GM12878 (cell line): ENCODE results near the gene EDN2.

Experiments
- TF ChIP-seq, protein P1 (sequence below), 3 experiments: IDR thresholded peaks in 2 of 3; conservative IDR thresholded peaks in 1 of 3; 2 replicates each; pipeline ENCODE4 v1.5.1; 2011; ENCODE audit warnings: low read depth in 3 of 3, low read length in 3 of 3, mild to moderate bottlenecking in 3 of 3, control low read depth in 2 of 3, moderate library complexity in 2 of 3, inconsistent platforms in 1 of 3, mixed read lengths in 1 of 3; ENCODE audit not compliant: control insufficient read depth in 2 of 3, insufficient read depth in 1 of 3; ENCODE audit errors: extremely low read depth in 1 of 3
- TF ChIP-seq, protein P2 (sequence below): IDR thresholded peaks from 2 replicates; pipeline ENCODE4 v1.6.1; 2012; ENCODE audit warnings: low read depth, low read length, improper control_type of control experiment

DNA sequence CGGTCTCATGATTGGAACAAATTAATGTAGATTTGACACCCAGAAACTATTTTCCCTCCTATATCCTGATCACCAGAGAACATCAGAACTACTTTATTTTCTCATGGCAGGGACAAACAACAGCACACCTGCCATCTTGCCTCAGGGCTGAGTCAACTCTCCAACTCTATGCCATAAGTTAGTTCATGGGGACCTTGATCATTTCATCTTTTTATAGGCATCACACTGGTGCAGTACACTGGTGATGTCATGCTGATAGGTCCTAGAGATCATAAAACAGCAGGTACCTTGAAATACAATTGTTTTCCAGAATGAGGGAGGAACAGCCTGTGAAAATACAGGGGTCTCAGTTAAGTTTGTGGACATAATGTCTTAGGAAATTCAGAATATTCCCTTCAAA is 45.8 kb downstream of the EDN2 start:
- TF ChIP-seq, protein P1, sequence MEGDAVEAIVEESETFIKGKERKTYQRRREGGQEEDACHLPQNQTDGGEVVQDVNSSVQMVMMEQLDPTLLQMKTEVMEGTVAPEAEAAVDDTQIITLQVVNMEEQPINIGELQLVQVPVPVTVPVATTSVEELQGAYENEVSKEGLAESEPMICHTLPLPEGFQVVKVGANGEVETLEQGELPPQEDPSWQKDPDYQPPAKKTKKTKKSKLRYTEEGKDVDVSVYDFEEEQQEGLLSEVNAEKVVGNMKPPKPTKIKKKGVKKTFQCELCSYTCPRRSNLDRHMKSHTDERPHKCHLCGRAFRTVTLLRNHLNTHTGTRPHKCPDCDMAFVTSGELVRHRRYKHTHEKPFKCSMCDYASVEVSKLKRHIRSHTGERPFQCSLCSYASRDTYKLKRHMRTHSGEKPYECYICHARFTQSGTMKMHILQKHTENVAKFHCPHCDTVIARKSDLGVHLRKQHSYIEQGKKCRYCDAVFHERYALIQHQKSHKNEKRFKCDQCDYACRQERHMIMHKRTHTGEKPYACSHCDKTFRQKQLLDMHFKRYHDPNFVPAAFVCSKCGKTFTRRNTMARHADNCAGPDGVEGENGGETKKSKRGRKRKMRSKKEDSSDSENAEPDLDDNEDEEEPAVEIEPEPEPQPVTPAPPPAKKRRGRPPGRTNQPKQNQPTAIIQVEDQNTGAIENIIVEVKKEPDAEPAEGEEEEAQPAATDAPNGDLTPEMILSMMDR (IDR thresholded peaks at IDR 0.05 in 2 of 3, conservative IDR thresholded peaks at IDR 0.05 in 1 of 3; ENCODE audit: control insufficient read depth in 2 of 3, extremely low read depth in 1 of 3, insufficient read depth in 1 of 3, low read depth in 3 of 3, low read length in 3 of 3): no peak
- TF ChIP-seq, protein P2, sequence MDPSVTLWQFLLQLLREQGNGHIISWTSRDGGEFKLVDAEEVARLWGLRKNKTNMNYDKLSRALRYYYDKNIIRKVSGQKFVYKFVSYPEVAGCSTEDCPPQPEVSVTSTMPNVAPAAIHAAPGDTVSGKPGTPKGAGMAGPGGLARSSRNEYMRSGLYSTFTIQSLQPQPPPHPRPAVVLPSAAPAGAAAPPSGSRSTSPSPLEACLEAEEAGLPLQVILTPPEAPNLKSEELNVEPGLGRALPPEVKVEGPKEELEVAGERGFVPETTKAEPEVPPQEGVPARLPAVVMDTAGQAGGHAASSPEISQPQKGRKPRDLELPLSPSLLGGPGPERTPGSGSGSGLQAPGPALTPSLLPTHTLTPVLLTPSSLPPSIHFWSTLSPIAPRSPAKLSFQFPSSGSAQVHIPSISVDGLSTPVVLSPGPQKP: no peak
